ENCODE data around the gene FMN1. TPM values are rescaled to one million over a fixed set of nuclear protein-coding genes. Genes with fewer than 3 reads are reported as not detected.

The FMN1 gene
- total and polyA plus RNA-seq, 11 donors = 0.61 to 10.6 (median 3.6) TPM

GRCh38 chr15:33209575-33210481 is 15.3 kb upstream of the FMN1 start:
- intact Hi-C loops (cut with DNase I) = no loop called here
- Histone ChIP-seq H3K27ac (no peak overlapping the region), H3K9me3 (no peaks in the 10 kb centered on the region), H3K4me3 (no peak overlapping the region), H3K36me3 (no peaks in the 10 kb centered on the region), H3K4me1 (no peaks in the 10 kb centered on the region), H3K27me3 (no peaks in the 10 kb centered on the region)
- no peak for TF ChIP-seq POLR2A (IDR thresholded peaks at IDR 0.05)
- TF ChIP-seq, protein P1, sequence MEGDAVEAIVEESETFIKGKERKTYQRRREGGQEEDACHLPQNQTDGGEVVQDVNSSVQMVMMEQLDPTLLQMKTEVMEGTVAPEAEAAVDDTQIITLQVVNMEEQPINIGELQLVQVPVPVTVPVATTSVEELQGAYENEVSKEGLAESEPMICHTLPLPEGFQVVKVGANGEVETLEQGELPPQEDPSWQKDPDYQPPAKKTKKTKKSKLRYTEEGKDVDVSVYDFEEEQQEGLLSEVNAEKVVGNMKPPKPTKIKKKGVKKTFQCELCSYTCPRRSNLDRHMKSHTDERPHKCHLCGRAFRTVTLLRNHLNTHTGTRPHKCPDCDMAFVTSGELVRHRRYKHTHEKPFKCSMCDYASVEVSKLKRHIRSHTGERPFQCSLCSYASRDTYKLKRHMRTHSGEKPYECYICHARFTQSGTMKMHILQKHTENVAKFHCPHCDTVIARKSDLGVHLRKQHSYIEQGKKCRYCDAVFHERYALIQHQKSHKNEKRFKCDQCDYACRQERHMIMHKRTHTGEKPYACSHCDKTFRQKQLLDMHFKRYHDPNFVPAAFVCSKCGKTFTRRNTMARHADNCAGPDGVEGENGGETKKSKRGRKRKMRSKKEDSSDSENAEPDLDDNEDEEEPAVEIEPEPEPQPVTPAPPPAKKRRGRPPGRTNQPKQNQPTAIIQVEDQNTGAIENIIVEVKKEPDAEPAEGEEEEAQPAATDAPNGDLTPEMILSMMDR (IDR thresholded peaks at IDR 0.05) = no peak
- ATAC-seq (no peak), DNase-seq (no peak)
- WGBS, 4 donors = 64 to 70% (median 66%) methylated on average over 2 of the region's 2 CpGs

DNA sequence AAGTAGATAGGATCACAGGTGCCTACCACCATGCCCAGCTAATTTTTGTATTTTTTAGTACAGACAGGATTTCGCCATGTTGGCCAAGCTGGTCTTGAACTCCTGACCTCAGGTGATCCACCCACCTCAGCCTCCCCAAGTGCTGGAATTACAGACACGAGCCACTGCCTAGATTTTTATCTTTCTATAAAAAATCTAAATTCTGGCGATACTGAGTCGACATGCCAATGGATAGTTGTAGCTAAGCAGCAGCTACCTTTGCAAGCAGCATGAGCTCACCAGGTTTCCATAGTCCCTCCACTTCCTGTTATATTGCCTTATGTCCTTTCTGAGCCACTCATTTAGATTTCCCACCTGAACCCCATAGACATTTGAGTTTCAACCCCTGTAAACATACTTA is 13.1 kb upstream of the FMN1 start:
- 73 to 85% (median 80%) methylated on average over 4 of the region's 4 CpGs for WGBS, 4 donors
- no peak for ATAC-seq
- Histone ChIP-seq H3K27me3 (no peaks in the 10 kb centered on the region), H3K4me3 (no peak overlapping the region), H3K9me3 (no peaks in the 10 kb centered on the region), H3K4me1 (no peaks in the 10 kb centered on the region), H3K36me3 (no peaks in the 10 kb centered on the region), H3K27ac (no peak overlapping the region)
- no peak for DNase-seq
- intact Hi-C loops (cut with DNase I) = no loop called here
- TF ChIP-seq POLR2A (IDR thresholded peaks at IDR 0.05) = no peak
- TF ChIP-seq, protein P1 (IDR thresholded peaks at IDR 0.05) = no peak

DNA sequence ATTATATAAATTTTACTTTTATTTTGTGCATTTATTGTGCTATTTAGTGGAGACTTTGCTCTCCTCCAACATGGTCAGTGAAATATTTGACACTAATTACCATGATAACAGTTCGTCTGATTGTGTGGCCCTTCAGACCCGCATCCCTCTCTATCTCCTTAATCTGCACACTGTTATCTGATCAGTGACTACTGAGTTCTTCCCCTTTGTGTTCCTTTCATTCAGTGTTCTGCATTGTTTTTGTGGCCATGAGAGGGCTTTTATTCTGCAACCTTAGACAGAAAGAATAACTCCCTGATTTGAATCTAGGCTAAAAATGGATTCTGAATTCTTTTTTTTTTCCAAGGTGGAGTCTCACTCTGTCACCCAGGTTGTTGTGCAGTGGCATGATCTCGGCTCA is 11.9 kb upstream of the FMN1 start:
- intact Hi-C loops (cut with DNase I) = no loop called here
- no peaks in the 10 kb centered on the region for H3K36me3 ChIP-seq
- no peak for DNase-seq
- TF ChIP-seq POLR2A (IDR thresholded peaks at IDR 0.05) = no peak
- TF ChIP-seq, protein P1 (IDR thresholded peaks at IDR 0.05) = no peak
- no peak for ATAC-seq
- H3K4me3 ChIP-seq = no peak overlapping the region
- H3K27ac ChIP-seq = no peak overlapping the region
- no peaks in the 10 kb centered on the region for H3K27me3 ChIP-seq
- H3K4me1 ChIP-seq = peaks cover 0 to 9% (median 0%) of the 10 kb centered on the region in 12 donors
- no peaks in the 10 kb centered on the region for H3K9me3 ChIP-seq
- WGBS, 4 donors = 45 to 60% (median 47%) methylated on average over 3 of the region's 3 CpGs

GRCh38 chr15:33204926-33205325 is 10.4 kb upstream of the FMN1 start:
- intact Hi-C loops (cut with DNase I) = no loop called here

More at GRCh38 chr15:33204926-33205325, 10.4 kb upstream of the FMN1 start:
- Histone ChIP-seq H3K9me3 (no peaks in the 10 kb centered on the region), H3K36me3 (no peaks in the 10 kb centered on the region), H3K4me1 (peaks cover 0 to 9% (median 0%) of the 10 kb centered on the region in 12 donors), H3K4me3 (no peak overlapping the region), H3K27ac (no peak overlapping the region), H3K27me3 (no peaks in the 10 kb centered on the region)
- ATAC-seq = no peak
- no peak for DNase-seq
- TF ChIP-seq, protein P1 (IDR thresholded peaks at IDR 0.05) = no peak
- no peak for TF ChIP-seq POLR2A (IDR thresholded peaks at IDR 0.05)
- 80 to 98% (median 85%) methylated on average over 3 of the region's 3 CpGs for WGBS, 4 donors
